ENCODE results near the gene FBXL17.

FBXL17 gene

DNA sequence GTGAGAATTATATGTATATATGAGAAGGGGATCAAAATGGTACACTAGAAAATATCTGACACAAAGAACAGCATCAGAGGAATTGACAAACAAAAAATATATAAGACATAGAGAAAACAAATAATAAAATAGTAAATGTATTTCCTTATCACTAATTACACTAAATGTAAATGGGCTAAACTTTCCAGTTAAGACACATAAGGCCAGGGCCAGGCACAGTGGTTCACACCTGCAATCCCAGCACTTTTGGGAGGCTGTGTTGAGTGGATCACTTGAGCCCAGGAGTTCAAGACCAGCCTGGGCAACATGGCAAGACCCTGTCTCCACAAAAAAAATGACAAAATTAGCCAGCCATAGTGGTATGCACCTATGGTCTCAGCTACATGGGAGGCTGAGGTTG is 8.5 kb downstream of the FBXL17 start:
- no peak for DNase-seq (ENCODE audit: low spot score)

DNA sequence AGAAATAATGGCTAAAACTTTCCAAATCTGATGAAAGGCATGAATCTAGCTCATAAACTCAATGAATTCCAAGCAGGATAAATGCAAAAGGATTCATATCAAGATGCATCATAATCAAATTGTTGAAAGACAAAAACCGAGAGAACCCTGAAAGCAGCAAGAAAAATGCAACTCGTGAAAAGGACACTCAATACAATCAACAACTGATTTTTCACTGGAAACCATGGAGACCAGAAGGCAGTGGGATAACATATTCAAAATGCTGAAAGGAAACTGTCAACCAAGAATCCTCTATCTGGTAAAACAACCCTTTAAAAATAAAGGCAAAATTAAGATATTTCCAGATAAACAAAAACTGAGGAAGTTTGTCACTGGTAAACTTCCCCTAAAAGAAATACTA is 9.5 kb downstream of the FBXL17 start:
- DNase-seq (ENCODE audit: low spot score): no peak

DNA sequence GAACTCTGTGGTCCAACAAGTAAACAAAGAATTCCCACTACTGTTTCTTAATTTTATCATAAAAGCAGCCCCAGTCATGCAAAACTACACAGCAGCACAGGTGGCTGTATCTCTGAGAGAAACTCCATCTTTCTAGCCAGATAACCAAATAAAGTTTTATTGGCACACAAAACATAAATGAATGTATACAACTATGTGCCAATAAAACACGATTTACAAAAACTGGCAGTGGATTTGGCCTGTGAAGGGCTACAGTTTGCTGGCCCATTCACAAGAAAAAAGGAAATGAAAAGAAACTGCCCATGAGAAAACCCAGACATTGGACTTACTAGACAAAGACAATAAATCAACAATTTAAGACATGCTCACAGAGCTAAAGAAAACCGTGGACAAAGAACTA is 10.6 kb downstream of the FBXL17 start:
- DNase-seq (ENCODE audit: low spot score): no peak

DNA sequence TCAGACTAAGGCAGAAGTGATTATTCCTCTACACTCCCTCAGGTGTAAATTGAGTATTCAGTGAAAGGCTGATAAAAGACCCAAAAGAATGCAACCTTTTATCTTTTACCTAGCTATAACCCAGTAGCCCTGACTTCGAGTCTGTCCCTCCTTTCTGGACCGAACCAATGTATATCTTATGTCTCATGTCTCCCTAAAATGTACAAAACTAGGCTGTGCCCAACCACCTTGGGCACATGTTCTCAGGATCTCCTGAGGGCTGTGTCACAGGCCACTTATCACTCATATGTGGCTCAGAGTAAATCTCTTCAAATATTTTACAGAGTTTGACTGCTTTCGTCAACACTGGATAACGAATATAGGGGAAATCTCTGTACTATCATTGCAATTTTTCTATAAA is 12.7 kb downstream of the FBXL17 start:
- no peak for DNase-seq (ENCODE audit: low spot score)

DNA sequence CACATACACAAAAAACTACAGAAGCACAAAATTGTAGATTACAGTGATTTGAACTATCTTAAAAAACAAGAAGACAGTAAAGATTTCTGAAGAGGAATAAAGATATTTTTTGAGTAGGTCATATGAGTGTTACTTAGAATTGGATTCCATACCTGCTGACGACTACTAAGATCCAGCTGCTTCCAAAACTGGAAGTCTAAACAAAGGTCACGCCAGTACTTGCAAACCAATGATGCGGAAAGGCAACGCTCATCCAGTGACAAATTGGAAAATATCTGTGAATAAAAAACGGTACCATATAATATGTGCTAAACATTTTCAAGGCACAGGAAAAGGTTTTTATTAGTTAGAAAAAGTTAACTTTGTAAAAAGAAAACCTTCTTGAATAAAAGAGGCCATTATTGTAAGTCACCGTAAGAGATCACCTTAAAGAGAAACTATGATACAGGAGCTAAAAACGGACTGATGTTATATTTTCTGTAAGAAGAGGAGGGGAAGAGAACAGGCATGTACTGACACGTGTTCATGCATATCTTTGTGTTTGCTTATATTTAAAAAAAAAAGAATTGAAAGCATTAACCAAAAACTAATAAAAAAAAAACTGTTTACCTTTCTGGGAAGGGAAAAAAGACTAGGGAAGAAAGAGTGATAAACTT is 14.1 kb downstream of the FBXL17 start:
- no peak for DNase-seq (ENCODE audit: low spot score)

DNA sequence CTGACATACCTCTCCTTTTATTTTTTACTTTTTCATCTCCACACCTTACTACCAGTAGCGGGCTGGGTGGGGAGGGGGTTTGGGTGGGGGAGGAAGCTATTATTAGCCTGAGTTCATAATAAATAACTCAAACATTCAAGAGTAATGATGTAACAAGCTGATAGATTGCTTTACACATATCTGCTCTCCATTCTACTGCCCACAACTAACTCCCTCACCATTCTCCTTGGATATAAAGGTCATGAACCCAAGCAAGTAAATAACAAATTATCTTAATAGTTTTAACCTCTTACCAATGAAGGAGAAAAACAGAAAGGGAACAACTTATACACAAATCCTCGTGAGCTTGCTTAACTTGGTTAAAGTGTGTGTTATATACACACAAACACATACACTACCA is 15.4 kb downstream of the FBXL17 start:
- no peak for DNase-seq (ENCODE audit: low spot score)

DNA sequence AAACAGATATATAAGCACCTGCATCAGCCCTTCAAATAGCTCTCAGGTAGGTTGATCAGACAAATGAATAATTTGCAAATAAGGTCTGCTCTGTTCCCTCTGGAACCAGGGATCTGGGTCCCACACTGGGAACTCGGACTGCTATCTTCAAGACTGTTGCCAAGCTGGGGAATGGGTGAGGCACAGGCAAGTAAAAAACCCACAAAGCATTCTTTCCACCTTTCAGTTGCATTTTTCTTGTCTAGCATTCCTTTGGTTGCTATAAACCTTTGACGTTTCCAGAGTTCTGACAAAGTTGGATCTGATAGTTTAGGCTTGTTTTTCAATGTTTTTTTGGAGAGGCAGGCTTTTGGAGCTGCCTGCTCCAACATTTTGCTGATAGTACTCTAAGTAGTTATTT is 20.1 kb downstream of the FBXL17 start:
- DNase-seq (ENCODE audit: low spot score): no peak

DNA sequence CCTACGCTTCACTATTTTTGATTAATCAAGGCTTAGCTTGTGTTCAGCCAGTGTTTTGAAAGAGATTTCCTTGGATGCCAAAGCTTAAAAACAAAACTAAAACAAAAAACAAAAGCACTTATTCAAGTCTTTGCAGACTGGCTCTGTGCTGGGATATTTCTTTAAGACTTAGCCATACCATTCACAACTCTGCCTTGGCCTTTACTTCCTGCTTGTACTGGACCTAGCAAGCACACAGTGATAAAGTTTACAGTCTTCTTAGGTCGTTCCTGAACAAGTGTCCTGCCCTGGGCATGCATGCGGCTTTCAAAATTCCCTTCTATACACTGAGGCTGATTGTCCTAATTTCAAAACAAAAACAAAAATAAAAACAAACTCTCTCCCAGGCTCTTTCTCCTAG is 20.7 kb downstream of the FBXL17 start:
- no peak for DNase-seq (ENCODE audit: low spot score)

DNA sequence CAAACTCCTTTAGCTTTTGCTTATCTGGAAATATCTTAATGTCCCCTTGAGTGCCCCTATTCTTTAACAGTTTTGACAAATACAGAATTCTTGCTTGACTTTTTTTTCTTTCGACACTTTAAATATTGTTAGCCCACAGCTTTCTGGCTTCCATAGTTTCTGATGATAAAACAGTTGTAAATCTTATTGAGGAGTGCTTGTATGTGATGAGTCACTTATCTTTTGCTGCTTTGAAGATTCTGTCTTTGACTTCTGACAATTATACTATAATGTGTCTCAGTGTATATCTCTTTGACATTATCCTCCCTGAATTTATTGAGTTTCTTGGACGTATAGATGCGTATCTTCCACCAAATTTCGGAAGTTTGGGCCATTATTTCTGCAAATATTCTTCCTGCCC is 21.6 kb downstream of the FBXL17 start:
- no peak for DNase-seq (ENCODE audit: low spot score)

DNA sequence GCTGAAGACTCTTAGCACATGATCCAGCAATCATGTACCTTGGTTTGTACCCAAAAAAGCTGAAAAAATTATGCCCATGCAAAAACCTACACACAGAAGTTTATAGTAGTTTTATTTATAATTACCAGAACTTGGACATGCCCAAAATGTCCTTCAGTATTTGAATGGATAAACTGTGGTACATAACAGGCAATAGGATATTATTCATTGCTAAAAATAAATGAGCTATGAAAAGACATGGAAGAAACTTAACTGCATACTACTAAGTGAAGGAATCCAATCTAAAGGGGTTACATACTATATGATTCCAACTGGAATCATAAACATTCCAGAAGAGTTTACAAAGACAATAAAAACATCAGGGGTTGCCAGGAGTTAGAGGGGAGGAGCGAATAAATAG is 25.6 kb downstream of the FBXL17 start:
- no peak for DNase-seq (ENCODE audit: low spot score)

DNA sequence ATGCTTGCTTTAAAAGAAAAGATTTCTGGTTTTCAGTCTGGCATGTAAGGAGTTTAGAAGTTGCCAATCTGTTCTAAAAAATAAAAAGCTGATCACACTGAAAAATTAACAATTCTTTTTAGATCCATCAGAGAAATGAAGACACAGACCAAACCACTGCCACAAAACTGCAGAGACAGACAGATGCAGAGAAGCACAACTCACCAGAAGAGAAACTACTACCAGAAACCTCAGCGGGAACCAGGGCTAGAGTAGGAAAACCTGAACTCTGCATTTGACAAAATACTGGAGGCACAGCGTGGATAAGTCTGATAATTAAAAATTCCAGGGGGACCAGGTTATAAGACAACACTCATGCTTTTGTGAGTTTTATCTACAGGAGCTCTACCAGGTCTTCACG is 28.8 kb downstream of the FBXL17 start:
- no peak for DNase-seq (ENCODE audit: low spot score)

DNA sequence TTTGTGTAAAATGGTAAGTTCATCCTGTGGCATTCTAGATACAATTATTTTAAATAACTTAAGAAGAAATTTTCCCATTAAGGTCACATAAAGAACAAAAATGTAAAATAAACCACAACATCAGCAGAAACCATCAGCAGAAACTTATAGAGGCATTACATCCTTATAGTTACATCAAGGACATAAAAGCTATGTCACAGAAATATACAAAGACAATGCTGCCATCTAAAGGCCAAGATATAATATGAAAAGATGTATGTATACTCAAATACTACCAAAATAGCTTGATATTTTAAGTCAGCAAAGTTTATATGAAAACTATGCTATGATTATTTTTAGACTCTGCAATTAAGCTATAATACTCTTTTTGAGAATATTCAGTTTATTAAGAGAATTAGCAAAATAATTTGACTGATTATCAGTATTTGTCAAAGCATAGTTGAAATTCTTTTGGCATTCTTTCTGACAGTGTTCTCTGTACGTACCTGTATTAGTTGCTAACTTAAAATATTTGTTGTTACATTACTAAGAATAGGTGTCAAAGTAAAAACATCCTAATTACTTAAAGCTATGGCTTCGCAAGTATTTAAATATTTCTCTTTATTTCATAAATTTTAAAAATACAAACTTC is 36.2 kb downstream of the FBXL17 start:
- DNase-seq (ENCODE audit: low spot score): peak; percentile 22

DNA sequence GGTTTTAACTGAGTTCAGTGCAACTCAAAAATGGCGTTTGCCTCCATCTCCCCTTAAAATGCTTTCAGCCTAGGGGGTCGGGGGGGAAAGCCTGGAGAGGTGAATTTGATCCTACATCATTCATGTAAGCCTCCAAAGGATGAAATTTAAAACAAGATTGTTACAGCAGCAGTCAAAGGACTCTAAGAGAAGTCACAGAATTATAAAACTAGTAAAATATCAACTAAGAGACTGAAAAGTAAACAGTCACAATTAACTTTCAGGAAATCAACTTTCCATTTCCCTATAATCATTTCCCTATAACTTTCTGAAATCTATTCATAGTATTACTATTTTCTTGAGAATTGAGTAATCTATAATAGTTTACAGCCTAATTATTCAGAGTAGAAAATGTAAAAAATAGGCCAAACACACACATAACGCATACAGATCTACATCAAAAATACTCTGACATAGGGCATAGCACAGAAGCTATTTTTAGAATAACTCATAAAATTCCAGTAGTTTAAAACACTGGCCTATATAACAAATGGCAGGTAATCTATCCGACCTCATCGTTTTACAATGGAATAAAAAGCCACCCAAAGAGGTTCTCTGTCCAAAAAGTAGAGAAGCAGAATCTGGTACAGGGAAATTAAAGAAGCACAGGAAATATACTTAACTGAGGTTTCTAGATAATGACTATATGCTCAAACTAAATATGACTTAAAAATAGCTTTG is 37.6 kb downstream of the FBXL17 start:
- no peak for DNase-seq (ENCODE audit: low spot score)

DNA sequence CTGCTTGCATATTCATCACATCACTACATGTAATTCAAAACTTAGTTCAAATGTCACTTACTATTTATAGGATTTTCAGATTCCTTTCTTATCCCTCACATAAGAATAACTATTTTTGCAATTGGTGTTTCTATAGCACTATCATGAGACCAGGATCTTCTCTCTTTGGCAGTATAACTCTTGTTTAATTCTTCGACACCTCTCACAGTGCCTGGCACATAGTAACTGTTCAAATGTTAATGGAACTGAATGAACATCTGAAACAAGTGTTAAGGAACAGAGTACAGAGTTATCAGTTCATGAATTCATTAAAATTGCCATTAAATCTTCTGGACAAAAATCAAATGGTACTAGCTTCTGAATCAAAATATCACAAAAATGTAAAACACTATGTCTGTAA is 40.0 kb downstream of the FBXL17 start:
- DNase-seq (ENCODE audit: low spot score): no peak

DNA sequence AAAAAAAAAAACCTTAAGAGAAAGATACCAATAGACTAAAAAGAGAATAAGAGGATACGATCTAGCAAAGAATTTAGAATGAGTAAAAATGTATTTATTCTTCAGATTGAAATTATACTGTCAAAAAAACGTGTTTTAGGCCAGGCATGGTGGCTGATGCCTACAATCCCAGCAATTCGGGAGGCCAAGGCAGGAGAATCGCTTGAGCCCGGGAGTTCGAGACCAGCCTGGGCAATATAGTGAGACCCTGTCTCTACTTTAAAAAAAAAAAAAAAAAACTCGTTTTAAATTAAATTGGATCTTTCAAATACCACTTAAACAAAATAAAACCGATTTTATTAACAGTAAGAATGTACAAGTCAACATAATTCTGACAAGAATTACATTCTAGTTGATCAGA is 41.8 kb downstream of the FBXL17 start:
- DNase-seq (ENCODE audit: low spot score): no peak

DNA sequence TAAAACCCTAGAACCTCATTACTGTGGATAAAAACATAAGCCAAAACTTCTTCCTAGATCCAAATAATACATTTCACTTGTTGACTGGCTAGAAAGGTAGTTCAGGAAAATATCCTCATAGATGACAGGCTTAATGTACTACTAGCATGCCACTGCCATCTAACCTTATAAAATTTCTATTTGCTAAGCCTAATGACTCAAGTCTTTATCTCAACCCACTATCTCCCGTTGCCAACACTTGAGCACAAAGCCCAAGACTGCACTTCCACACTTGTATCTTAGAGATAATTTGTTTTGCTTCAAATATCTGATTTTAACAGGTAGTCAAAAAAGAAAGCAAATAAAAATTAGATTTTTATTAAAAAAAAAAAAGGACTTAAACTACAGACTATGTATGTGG is 42.7 kb downstream of the FBXL17 start:
- no peak for DNase-seq (ENCODE audit: low spot score)

DNA sequence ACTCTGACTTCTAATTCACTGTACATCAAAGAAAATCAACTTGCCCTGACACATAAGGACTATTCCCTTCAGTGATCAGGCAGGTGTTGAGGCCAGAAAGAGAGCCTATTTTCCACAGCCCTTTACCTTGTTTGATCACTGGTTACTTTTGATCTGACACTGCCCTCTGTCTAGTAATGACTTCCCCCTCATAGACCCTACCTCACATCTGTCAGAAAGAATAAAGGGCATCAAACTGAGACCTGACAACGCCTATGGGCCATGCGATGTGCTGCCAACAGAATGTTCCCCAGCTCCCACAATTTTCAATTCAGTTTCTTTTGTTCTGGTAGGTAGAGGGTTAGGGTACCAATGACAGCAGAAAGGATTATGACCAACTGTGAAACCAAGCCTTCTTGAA is 47.7 kb downstream of the FBXL17 start:
- DNase-seq (ENCODE audit: low spot score): no peak

DNA sequence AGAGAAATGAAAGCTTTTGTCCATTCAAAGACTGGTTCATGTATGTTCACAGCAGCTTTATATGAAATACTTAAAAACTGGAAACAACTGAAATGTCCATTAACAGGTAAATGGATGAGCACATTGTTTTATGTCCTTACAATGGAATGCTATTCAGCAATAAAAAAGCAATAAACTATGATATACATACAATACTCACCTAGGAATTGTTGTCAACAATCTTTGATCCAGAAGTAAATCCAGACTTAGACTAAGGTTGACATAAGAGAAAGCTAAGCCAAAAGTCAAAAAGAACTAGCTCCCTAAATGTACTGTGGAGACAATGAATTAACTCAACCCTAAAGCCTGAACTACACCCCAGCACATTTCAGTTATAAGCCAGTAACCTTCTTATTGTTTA is 54.9 kb downstream of the FBXL17 start:
- DNase-seq (ENCODE audit: low spot score): no peak

DNA sequence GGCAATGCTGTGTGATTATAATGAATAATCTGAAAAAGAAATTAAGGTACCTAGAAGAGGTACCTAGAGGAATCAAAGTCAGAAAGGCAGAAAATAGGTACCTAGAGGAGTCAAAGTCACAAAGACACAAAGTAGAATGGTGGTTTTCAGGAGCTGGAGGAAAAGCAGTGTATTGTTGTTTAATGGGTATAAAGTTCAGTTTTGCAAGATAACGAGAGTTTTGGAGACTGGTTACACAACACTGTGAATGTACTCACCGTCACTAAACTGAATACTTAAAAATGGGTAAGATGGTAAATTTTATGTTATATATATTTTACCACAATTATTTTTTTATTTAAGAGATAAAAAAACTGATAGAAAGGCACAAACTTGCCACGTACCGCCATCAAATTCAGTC is 57.0 kb downstream of the FBXL17 start:
- no peak for DNase-seq (ENCODE audit: low spot score)

DNA sequence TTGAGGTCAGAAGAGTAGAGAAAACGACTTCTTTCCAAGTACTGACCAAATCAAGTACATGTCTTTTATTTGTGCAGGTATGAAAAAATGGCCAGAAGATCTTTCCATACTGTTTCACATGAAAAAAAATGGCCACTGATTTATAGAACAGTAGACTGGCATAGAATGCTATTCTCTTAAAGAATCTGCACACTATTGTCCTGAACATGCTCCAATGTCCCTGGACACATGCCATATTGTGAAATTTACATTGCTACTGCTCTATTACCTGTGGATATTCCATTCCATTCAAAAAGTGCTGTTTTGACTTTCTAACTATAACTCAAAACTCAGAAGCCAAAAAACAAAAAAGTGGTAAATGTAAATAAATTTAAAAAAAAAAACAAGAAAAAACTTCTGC is 60.6 kb downstream of the FBXL17 start:
- no peak for DNase-seq (ENCODE audit: low spot score)

DNA sequence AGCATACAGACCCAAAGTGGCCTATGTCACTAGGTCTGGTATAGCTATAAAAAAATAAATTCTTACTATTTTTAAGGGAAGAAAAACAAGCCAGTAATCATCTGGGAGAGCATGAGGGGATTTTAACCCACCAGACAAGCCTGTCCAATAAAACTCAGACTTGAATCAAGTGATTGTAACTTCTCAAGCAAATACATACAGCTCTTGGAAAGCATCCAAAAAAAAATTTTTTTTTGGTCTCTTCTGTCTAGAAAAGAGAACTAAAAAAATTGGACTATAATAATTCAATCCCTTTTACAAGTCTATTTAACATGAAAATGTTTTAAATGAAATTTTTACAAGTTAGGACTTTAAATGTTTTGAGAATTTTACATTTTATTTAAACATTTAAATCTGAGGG is 61.7 kb downstream of the FBXL17 start:
- DNase-seq (ENCODE audit: low spot score): no peak

DNA sequence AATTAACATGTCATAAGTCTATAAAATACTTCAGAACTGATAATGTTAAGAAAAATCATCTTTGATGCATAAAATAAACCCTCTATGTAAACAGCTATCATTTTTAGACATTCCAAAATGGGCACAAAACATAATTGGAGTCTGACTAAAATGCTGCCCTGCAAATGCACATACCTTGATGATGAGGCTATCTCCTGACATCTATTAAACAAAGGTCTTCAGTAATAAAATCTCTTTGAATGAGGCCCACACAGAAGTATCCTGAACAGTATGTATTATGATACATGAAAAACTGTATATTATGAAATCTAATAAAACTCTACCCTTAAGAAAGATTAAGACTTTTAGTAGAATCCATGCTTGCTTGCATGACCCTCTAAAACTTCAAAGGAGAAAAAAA is 66.1 kb downstream of the FBXL17 start:
- DNase-seq (ENCODE audit: low spot score): no peak

DNA sequence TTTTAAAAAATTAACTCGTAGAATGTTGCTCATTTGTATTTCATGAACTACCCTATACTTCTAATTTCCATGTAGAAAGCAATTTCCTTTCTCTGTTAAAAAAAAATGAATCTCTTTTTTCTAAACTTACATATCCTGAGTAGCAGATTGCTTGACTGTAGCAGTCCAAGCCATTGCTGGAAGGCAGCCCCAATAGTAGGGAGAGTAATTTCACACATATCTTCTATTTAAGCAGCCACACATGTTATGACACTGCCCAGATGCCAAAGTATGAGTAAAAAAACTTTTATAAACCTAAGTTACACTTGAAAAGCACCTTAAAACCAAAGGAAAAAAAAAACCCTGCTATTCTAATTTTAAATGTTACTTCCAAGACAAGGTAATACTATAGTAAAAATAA is 69.6 kb downstream of the FBXL17 start:
- no peak for DNase-seq (ENCODE audit: low spot score)

DNA sequence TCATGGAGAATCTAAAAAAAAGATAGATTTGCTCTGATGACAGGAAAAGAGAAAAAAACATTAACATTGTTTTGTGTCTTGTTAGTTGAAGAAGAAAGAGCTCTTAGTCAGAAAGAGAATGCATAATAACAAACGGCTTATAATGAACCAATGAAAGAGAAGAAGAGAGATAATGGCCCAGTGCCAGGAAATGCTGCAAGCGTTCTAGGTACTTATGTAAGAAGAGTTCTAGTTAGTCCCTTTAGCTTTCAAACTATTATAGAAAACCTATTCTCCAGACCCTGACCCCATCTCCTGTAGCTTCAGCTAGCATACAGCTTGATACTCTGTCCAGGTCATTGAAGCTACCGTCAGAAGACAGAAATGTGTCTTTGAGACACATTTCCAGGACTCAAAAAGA is 70.2 kb downstream of the FBXL17 start:
- DNase-seq (ENCODE audit: low spot score): no peak
